Suppressor macrophage (primary cell): Measurements from ENCODE around the gene ACYP1.

Experiments used
- DNase-seq, 4 experiments: peaks; one replicate each; pipeline ENCODE4 v3.0.0-alpha.2; 2020 to 2022

Gene ACYP1

GRCh38 chr14:75040507-75040906, 23.3 kb downstream of the ACYP1 start:
- DNase-seq = no peak

GRCh38 chr14:75032939-75033338, 30.9 kb downstream of the ACYP1 start:
- no peak for DNase-seq

GRCh38 chr14:75030147-75030546, 33.7 kb downstream of the ACYP1 start:
- DNase-seq = no peak

- DNase-seq = peak in 3 of 4 experiments; percentile 7 to 39 (median 17)
These were observed 37.9 kb downstream of the ACYP1 start for GRCh38 chr14:75025876-75026275.

- peak; percentile 56 to 74 (median 66) for DNase-seq
These were observed 38.7 kb downstream of the ACYP1 start for GRCh38 chr14:75025082-75025481.

- DNase-seq = no peak
These were observed 40.7 kb downstream of the ACYP1 start for GRCh38 chr14:75023108-75023507.

GRCh38 chr14:75022655-75023054, 41.2 kb downstream of the ACYP1 start:
- peak in 3 of 4 experiments; percentile 30 to 39 (median 33) for DNase-seq

GRCh38 chr14:75018694-75019093, 45.1 kb downstream of the ACYP1 start:
- no peak for DNase-seq

GRCh38 chr14:75016815-75017214, 47.0 kb downstream of the ACYP1 start:
- DNase-seq = no peak

- DNase-seq = no peak
These were observed 48.3 kb downstream of the ACYP1 start for GRCh38 chr14:75015496-75015895.

- DNase-seq = no peak
These were observed 50.5 kb downstream of the ACYP1 start for GRCh38 chr14:75013290-75013689.

GRCh38 chr14:75011356-75011994, 52.3 kb downstream of the ACYP1 start:
- no peak for DNase-seq

GRCh38 chr14:75010472-75011093, 53.2 kb downstream of the ACYP1 start:
- DNase-seq = no peak

- no peak for DNase-seq
These were observed 54.6 kb downstream of the ACYP1 start for GRCh38 chr14:75009176-75009575.

- DNase-seq = no peak
These were observed 58.5 kb downstream of the ACYP1 start for GRCh38 chr14:75005357-75005756.

- peak in 3 of 4 experiments; percentile 2 to 17 (median 14) for DNase-seq
These were observed 60.4 kb downstream of the ACYP1 start for GRCh38 chr14:75003250-75004027.
